IPS-NIHi11 (cell line): ENCODE measurements around the gene MAP2K7.
"Not testable (repeated sequence)": the region's sequence is repeated elsewhere in the genome, so short reads cannot be mapped to it uniquely, and the experiment has no call there.

Experiments used
- DNase-seq: peaks from one replicate; pipeline ENCODE4 v3.0.0; 2012; ENCODE audit warnings: mixed read lengths, low spot score

The MAP2K7 gene

DNA sequence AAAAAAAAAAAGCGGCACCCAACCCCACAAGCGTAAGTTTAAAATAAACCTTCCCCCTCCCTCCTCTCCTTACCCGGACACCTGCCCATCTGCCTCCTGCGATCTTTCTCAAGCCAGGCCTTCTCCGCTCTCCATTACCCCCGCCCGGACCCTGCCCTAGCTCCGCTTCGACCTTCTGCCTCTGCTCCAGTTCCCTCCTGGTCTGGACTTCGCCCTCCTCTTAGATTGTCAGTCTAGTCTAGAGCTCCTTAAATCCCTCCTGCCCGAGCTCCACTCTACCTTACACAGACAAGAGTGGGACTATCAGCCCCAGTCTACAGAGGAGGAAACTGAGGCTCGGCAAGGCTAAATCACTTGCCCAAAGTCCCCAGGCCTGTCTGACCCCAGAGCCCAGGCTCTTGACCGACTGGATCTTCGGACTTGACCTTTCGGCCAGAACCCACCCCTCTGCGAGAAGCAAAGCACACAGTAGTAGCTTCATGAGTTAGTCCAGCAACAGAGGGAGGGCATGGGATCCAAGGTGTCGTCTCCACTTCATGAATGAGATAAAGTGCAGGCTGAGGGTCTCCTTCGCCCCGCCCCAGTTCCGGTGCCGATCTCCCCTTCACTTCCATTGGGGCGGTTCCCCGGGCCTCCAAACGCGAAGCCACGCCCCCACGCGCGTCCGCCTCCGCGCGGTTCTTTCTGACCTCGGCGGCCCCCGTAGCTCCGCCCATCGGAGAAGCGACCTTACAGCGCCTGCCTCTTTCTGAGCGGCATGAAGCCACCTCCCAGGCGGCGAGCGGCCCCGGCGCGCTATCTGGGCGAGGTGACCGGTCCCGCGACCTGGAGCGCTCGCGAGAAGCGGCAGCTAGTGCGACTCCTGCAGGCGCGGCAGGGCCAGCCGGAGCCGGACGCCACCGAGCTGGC is 16.2 kb downstream of the MAP2K7 start, which contains the start of gene SNAPC2:
SNAPC2 (plus strand) TSS at position 729 of the 909 bp plus-strand sequence; CDS start at position 758, 29 bp downstream.
- peak; percentile 85 for DNase-seq

DNA sequence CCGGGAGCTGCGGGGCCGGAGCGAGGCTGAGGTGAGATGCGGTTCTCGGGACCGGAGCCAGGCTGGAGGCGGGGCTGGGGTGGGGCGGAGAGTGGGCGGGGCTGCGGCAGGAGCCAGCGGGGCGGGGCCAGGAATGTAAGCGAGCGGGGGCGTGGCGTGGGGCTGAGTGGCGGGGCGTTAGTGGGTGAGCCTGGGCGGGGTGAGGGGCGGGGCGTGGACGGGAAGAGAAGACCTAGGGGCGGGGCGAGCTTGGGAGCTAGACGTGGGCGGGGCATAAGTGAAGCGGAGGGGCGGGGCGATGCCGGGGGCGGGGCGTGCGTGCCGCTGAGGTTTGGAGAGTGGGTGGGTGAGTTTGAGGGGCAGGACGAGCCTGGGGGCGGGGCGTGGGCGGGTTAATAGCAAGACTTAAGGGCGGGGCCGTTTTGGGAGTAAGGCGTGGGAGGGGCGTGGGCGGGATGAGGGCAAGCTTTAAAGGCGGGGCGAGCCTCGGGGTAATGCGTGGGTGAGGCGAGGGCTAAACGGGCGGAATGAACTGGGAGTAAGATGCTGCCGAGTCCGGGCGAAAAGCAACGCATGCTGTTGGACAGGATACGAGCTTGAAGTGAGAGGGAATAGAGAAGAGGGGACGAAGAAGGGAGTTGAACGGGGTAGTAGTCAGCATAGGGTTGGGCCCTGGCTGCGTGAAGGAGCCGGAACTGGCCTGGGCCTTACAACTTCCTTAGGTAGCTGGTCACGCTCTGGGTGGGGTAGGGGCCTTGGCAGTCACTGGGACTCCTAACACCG is 17.0 kb downstream of the MAP2K7 start:
- peak; percentile 83 for DNase-seq

GRCh38 chr19:7921302-7921966 is 17.8 kb downstream of the MAP2K7 start:
- DNase-seq = no peak

- no peak for DNase-seq
Observed at GRCh38 chr19:7921967-7922835, 18.5 kb downstream of the MAP2K7 start.

DNA sequence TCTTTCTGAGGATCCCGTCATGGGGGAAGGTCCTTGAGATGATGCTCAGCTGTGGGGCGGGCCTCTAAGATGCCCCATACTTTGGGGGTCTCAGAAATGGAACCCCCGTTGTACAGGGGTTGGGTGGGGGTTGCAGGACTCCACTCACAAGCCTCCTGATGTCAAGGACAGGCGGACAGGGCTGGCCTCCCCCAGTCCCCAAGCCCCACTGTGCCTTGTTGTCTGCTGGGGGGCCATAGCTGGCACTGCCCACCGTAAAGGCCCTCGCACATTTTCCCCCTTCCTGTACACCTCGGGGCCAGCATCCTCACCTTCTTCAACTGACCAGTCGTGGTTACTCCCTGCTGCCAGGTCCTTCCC is 19.1 kb downstream of the MAP2K7 start:
- no peak for DNase-seq

DNA sequence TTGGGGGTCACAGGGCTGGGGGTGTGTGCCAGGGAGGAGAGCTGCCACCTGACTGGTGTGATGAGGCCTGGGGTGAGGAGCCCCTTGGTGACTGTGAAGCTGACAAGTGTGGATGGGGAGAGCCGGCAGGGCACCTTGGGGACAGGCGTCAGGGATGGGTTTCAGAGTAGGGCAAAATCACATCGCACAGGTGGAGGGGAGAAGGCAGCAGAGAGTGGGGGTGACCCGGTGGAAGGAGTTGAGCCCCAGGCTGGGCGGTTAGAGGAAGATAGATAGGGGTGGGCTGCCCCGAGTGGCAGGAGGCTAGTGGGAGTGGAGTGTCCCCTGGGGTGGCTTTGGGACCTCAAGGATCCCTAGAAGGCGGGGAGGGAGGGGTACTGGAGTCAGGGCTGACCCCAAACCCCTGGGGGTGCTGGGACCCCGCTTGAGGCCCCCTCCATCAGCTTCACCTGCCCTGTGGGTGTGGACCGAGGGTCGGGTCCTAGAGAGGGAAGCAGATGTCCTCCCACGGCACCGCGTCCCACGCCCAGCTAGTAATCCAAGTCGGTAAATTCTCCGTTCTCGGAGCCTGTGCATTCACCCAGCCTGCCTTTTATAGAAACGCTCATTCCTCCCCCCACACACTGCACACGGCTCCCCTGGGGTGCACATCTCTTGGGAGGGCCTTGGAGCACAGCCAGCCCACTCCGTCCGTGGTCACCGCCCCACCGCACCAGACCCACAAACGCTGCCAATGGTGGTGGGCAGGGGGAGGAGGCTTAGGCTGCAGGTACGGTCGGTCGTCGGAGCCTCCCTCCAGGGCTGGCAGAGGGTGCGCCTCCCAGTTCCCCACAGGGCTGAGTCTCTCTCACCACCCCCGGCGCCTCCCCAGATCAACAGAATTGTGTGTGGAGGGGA is 19.9 kb downstream of the MAP2K7 start:
- DNase-seq = no peak

GRCh38 chr19:7924241-7924640 is 20.6 kb downstream of the MAP2K7 start:
- no peak for DNase-seq

GRCh38 chr19:7924651-7925170 is 21.0 kb downstream of the MAP2K7 start:
- no peak for DNase-seq

DNA sequence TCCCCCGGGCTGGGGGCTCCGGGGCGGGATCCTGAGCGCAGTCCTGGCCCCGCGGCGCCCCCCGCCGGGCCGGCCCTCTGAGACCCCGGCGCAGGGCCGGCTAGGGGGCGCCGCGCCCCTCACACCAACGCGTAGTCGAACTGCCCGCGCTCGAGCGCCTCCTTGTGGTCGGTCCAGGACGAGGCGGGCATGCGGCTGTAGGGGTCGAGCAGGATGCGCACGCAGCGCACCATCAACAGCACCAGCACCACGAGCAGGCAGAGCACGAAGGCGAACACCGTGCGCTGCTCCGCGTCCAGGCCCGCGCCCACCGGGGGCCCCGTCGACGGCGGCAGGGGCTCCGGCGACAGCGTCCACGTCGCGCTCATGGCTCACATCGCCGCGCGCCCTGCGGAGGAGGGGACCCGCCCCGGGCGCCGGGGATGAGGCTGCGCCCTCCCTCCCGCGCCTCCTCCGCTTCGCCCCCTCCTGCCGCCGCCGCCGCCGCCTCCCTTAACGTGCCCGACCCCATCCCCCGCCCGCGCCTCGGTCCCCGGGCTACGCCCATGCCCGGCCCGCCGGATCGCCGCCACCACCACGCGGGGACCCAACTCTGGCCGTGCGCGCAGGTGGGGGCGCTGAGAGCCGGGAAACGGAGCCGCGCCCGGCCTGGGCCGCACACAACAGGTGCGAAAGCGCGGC is 21.6 kb downstream of the MAP2K7 start:
- DNase-seq = peak; percentile 84

- DNase-seq = peak; percentile 95
Observed at GRCh38 chr19:7926021-7926726, 22.5 kb downstream of the MAP2K7 start, which contains the start of gene CTXN1. TSS of gene CTXN1 (minus strand) at chr19:7926135. CDS start at chr19:7925538, 597 bp downstream.

DNA sequence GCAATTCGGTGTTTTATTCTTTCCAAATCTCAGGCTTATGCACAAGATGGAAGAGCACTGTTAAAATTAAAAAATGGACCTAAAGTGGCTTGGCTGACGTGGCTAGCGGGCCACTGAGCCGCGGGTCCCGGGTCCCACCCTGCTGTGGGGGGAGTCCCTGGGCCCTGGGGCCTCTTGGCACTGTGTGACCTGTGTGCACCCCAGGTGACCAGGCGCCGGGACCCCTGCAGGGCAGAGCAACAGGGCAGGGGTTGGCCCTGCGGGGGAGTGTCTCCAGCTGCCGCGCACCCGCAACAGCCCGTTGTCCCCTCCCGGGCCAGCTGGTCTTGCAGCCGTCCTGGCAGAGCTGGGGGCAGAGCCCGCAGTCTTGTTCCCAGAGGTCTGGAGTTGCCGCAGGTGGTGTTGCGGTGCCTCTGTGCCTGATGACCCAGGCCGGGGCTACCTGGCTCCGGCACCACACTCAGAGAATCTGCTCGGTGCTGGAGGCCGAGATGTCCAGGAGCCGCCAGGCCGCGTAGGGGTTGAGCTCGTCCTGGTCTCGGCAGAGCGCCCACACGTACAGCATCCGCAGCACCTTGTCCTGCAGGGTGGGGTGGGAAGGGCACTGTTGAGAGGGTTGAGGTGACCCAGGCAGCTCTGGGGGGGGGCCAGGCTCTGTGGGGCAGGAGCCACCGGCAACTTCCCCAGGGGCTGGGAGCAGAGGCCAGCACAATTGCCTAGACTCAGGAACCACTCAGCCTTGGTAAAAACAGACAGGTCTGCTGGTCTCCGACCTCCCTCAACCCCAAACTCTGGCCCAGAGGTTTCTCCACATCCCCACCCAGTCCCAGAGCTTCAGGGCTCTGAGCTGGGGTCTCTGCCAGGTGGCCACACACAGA is 23.3 kb downstream of the MAP2K7 start:
- no peak for DNase-seq

DNA sequence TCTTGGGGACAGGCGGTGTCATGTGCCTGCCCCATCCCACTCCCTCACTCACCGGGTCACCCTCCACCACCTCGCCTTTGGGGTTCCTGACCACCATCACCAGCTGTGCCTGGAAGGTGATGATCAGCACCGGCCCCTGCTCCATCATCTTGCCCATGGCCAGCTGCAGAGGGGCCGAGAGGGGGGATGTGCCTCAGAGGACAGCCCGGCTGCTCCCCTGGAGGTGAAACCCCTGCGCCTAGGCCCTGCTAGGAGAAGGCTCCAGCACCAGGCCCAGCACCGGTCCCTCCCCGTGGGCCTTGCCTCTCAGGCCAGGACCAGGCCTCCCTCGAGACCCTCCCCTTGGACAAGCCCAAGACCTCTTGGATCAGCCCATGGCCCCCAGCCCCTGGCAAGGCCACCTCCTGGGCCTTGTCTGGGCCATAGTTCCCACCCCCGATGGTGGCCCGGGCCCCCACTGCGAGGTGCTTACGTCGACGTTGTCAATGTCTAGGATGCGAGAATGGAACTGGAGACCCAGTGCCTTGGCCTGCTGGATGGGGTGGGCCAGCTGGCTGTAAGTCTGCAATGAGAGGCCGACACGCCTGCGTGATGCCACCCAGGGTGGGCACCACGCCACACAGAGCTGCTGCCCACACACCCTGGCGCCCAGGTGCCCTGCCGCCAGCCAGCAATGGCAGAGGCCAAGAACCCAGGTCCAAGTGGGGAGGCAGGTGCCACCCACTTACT is 24.1 kb downstream of the MAP2K7 start:
- DNase-seq = no peak

GRCh38 chr19:7928334-7928706 is 24.6 kb downstream of the MAP2K7 start:
- no peak for DNase-seq

DNA sequence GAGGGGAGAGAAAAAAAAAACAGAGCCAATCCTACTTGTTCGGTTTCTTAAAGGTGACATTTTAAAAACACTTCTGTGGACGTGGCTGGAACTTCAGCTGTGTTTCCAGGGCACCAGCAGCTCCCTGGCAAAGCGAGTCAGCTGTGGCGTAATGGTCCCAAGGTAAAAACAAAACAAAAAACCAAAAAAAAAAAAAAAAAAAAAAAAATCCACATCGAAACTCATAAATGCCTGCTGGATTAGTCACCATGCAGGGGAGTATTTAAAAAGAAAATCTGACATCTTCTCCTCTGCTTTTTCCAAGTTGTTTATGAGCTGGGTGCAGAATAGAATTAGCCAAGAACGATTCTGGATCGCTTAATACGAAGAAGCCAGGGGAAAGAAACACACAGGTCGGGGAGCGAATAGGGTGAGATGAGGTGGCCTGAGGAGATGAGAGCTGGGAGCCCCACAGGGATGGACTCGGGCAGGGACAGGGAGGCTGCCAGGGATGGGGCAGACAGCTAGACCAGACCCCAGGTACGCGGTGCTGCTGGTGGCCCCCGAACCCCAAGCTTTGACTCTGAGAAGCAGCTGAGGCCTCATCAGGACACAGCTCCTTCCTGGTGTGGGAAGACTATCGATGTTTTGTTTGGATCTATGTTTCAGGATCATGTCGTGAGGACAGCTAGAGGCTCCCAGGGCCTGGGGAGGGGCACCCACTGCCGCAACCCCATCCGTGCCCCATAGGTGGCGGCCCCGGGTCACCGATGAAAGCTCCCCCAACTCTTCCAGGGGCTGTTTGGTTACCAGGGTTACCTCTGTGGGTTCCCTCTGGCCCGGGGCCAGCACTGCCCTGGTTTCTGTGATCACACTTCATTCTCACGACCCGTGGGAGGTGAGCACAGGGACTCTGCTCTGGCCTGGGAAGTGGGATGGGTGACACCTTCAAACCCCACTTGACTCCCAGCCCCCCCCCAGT is 25.3 kb downstream of the MAP2K7 start:
- DNase-seq = peak; percentile 78

- DNase-seq = not testable (repeated sequence)
Observed at GRCh38 chr19:7930030-7930429, 26.4 kb downstream of the MAP2K7 start.

GRCh38 chr19:7930765-7931164 is 27.1 kb downstream of the MAP2K7 start:
- no peak for DNase-seq
